A375 (cell line): ENCODE data around the gene AR. TPM values are rescaled to one million over a fixed set of nuclear protein-coding genes. Genes with fewer than 3 reads are reported as not detected.

Experiments used
- total RNA-seq: library from RNA; depleted of rRNA; stranded (reverse); fragments of >200 nt; shearing (Covaris generic); gene quantifications from 2 replicates; pipeline ENCODE4 v1.2.3, GENCODE V29; 2014; rRNA removed

AR gene
- total RNA-seq = 2.2 and 3.4 TPM in 2 replicates

GRCh38 chrX:67543818-67544217 is at the start of gene AR:
TSS of gene AR (plus strand) at chrX:67544021. CDS start at chrX:67545147, 1,126 bp downstream.

